HG03060 (cell line): ENCODE measurements around the gene DNMT3A.

Source experiments
- ATAC-seq: cut with Tn5 transposase; IDR thresholded peaks from one replicate; pipeline ENCODE4 v1.9.1; 2021; ENCODE audit warnings: low read depth, moderate number of reproducible peaks; ENCODE audit not compliant: unreplicated experiment

Gene DNMT3A

GRCh38 chr2:25328152-25329085 is 13.3 kb downstream of the DNMT3A start:
- ATAC-seq = no peak

GRCh38 chr2:25326326-25327013 is 15.3 kb downstream of the DNMT3A start:
- ATAC-seq = no peak

- ATAC-seq = no peak
These were observed 16.7 kb downstream of the DNMT3A start for GRCh38 chr2:25324905-25325592.

- ATAC-seq = no peak
These were observed 17.5 kb downstream of the DNMT3A start for GRCh38 chr2:25324251-25324650.

- ATAC-seq = no peak
These were observed 18.0 kb downstream of the DNMT3A start for GRCh38 chr2:25323610-25324189.

- ATAC-seq = no peak
These were observed 18.6 kb downstream of the DNMT3A start for GRCh38 chr2:25323042-25323514.

GRCh38 chr2:25322312-25322711 is 19.4 kb downstream of the DNMT3A start:
- no peak for ATAC-seq

GRCh38 chr2:25320077-25320476 is 21.6 kb downstream of the DNMT3A start:
- ATAC-seq = no peak

- no peak for ATAC-seq
These were observed 25.6 kb downstream of the DNMT3A start for GRCh38 chr2:25316101-25316500.

GRCh38 chr2:25315316-25315680 is 26.4 kb downstream of the DNMT3A start:
- ATAC-seq = no peak

GRCh38 chr2:25314514-25315315 is 27.0 kb downstream of the DNMT3A start:
- no peak for ATAC-seq

- ATAC-seq = no peak
These were observed 27.8 kb downstream of the DNMT3A start for GRCh38 chr2:25313711-25314513.

GRCh38 chr2:25312958-25313710 is 28.6 kb downstream of the DNMT3A start:
- ATAC-seq = no peak

GRCh38 chr2:25311865-25312575 is 29.7 kb downstream of the DNMT3A start:
- ATAC-seq = no peak

GRCh38 chr2:25310965-25311864 is 30.5 kb downstream of the DNMT3A start:
- ATAC-seq = no peak

- no peak for ATAC-seq
These were observed 31.1 kb downstream of the DNMT3A start for GRCh38 chr2:25310709-25310964.

GRCh38 chr2:25309402-25309801 is 32.3 kb downstream of the DNMT3A start:
- ATAC-seq = no peak
